GM21447 (cell line): Measurements from ENCODE around the gene OR5F1.

ENCODE experiments used
- ATAC-seq: cut with Tn5 transposase; IDR thresholded peaks from one replicate; pipeline ENCODE4 v1.9.1; 2021; ENCODE audit not compliant: unreplicated experiment

Gene OR5F1

GRCh38 chr11:55994525-55994924 is at the start of gene OR5F1:
OR5F1 (minus strand) TSS chr11:55994625; CDS start chr11:55994625, 0 bp downstream.
- ATAC-seq, result no peak

GRCh38 chr11:56027354-56027753 is 32.9 kb upstream of the OR5F1 start, which contains the start of gene OR5AS1:
OR5AS1 (plus strand) TSS chr11:56027654; CDS start chr11:56030419, 2,765 bp downstream.
- ATAC-seq, result no peak

DNA sequence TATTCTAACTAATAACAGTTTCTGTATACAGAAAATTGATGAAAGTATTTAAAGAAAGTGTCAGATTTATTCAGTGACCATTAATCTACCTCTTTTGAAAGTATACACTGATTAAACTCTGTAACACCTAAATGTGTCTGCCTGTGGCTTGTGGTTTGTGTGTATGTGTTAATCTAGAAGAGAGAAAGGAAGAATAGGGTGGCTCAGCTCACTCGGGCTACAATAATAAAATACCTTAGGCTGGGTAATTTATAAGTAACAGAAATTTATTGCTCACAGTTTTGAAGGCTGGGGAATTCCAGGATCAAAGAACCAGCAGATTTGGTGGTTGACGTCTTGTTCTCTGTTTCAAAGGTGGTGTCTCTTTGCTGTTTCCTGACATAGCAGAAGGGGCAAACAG is 19.4 kb upstream of the OR5F1 start:
- ATAC-seq, result no peak

DNA sequence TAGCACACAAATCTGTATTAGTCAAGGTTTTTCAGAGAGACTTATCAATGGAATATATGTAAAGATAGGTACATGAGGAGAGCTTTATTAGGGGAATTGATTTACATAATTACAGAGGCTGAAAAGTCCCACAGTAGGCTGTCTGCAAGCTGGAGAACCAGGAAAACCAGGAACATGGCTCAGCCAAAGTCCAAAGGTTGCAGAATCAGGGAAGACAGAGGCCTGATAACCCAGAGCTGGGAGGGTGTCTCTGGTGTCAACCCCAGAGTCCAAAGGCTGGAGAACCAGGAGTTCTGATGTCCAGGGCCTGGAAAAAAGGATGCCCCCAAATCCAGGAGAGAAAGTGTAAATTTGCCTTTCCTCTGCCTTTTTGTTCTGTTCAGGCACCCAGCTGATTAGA is 16.3 kb upstream of the OR5F1 start:
- ATAC-seq, result no peak

DNA sequence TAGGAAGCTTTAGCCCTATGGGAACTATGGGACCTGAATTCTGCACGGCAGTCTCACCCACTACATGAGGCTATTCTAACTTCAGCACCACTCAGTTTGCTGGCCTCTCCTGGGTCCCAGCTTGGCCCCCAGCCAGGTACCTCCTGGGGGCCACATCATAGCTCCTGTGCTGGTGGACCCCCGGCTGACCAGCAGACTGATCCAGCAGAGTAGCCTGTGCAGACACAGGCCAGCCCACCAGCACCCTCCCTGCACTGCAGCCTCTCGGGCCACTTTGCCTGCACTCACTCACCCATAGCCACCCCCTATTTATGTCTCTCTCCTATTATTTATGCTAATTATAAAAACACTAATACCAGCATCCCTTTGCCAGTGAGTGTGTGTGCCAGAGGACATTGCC is 23.5 kb downstream of the OR5F1 start:
- no peak for ATAC-seq

GRCh38 chr11:55969845-55970244 is 24.6 kb downstream of the OR5F1 start, which contains the start of gene OR10AG1:
OR10AG1 (minus strand) TSS chr11:55969945; CDS start chr11:55969907, 38 bp downstream.
- no peak for ATAC-seq

GRCh38 chr11:55967914-55968313 is 26.5 kb downstream of the OR5F1 start:
- no peak for ATAC-seq

DNA sequence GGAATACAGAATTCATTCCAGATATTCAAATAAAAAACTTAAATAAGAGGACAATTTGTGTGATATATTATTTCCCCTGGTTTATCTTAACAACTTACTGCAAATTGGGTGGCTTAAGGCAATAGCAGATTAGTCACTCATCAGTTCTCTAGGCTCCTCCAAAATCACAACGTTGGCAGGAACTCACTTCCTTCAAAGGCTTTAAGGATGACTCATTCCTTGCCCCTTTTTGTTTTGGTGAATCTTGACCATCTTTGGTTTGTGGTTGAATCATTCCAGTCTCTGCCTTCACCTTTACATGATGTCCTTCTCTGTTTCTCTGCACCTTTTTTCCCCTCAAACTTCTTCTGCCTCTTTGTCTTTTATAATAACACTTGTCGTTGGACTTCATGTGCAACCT is 28.0 kb downstream of the OR5F1 start:
- no peak for ATAC-seq

DNA sequence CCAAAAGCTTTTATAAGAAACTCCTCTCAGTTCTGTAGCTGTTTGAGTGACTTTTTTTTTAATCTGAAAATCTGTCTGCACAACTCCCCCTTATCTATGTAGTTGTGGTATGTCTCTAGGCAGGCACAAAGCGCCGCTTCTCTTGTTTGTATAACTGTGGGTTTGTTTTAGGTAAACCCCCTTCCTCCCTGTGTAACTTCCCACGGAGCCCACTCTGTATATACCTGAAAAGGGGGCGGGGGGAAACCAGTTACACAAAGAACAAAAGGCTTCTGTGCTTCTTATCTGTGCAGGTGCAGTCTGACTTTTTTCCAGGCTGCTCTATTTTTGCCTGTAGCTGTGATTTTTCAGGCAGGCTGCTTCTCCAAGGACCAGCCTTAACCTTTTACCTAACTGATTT is 37.9 kb downstream of the OR5F1 start:
- no peak for ATAC-seq

DNA sequence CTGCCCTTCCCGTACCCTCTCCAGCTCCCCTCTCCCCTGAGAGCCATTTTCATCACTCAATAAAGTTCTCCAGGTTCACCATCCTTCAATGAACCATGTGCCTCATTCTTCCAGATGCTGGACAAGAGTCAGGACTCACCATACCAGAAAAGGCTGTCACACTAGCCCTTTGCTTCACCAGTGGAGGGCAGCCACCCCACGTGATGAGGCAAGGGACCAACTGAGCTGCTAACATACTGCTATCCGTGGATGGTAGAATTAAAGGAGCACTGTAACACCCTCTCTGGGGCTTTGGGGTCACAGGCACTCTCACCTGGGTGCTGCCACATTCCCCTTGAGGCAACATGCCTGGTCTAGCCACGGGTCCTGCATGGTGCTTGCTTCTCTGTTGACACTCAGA is 45.1 kb downstream of the OR5F1 start:
- ATAC-seq, result no peak
